K562 (cell line): Measurements from ENCODE around the gene SLC7A1. TPM values are rescaled to one million over a fixed set of nuclear protein-coding genes. Genes with fewer than 3 reads are reported as not detected.

Experiments used
- ATAC-seq: fragments of 200-7000 bp; cut with Tn5 transposase; 3 replicates; pipeline ENCODE4 v1.9.1; 2020; ENCODE audit warnings: moderate library complexity
- BruUV-seq: library from RNA; stranded (reverse); fragments of 400-500 nt; replicated peaks from 2 replicates; lab custom pipeline; 2021; lab: Mats Ljungman, UMichigan
- CTCF ChIA-PET: fragments of 300-600 bp; formaldehyde crosslinking; extraction: SDS; loops from one replicate; lab custom pipeline; 2021; ENCODE audit warnings: low intra/inter-chr PET ratio; lab: Yijun Ruan, JAX
- POLR2A ChIA-PET: fragments of 300-600, 350-650 bp; sonication (Branson Sonifier 250); formaldehyde crosslinking; extraction: SDS; loops from one replicate; lab custom pipeline; 2021; ENCODE audit warnings: antibody characterized with exemption, inconsistent platforms; lab: Yijun Ruan, JAX
- DNase-seq, 4 experiments: peaks; one replicate each; pipeline versions ENCODE4 v3.0.0 to v3.0.0-alpha.2; 2011 to 2018; ENCODE audit warnings: low spot score in 3 of 4, mixed read lengths in 3 of 4; ENCODE audit errors: extremely low read depth in 1 of 4
- FAIRE-seq: peaks from 2 replicates; lab custom pipeline; 2011; peaks lifted over from hg19 to GRCh38; lab: Jason Lieb, UNC
- H2AFZ ChIP-seq: 2 replicates; pipeline ENCODE4 v1.6.0; 2011; ENCODE audit warnings: low read depth, low read length, control low read depth, inconsistent platforms
- H3K27ac ChIP-seq: fragments of 200-600 bp; 3 replicates; pipeline ENCODE4 v1.8.0; 2011; ENCODE audit warnings: low read depth, mild to moderate bottlenecking, control low read depth, inconsistent platforms, low read length, moderate library complexity, mixed read lengths; ENCODE audit errors: extremely low read depth
- H3K27me3 ChIP-seq, 2 experiments: fragments of 300-600 bp in 1 of 2; 2 replicates in 1 of 2; 3 replicates in 1 of 2; pipeline versions ENCODE4 v1.6.0 to v1.8.0; 2011; ENCODE audit warnings: inconsistent platforms in 2 of 2, low read length in 2 of 2, mild to moderate bottlenecking in 1 of 2, mixed read lengths in 1 of 2, moderate library complexity in 1 of 2; ENCODE audit not compliant: control insufficient read depth in 2 of 2, insufficient read depth in 2 of 2
- H3K36me3 ChIP-seq: fragments of 300-600 bp; 3 replicates; pipeline ENCODE4 v1.8.0; 2011; ENCODE audit warnings: mild to moderate bottlenecking, low read length, inconsistent platforms; ENCODE audit not compliant: control insufficient read depth, insufficient read depth
- H3K4me1 ChIP-seq, 2 experiments: fragments of 200-600 bp in 1 of 2; replicated peaks in 1 of 2; 2 replicates in 1 of 2; 3 replicates in 1 of 2; pipeline versions ENCODE4 v1.5.1 to v1.8.0; 2011; ENCODE audit warnings: inconsistent platforms in 2 of 2, low read length in 2 of 2, mild to moderate bottlenecking in 1 of 2, mixed read lengths in 1 of 2, moderate library complexity in 1 of 2; ENCODE audit not compliant: control insufficient read depth in 2 of 2, insufficient read depth in 2 of 2
- H3K4me2 ChIP-seq: 2 replicates; pipeline ENCODE4 v1.6.1; 2011; ENCODE audit warnings: low read length, control low read depth, inconsistent platforms, mixed read lengths; ENCODE audit not compliant: insufficient read depth
- H3K4me3 ChIP-seq: fragments of 200-600 bp; sonication (generic), shearing (Covaris generic); 2 replicates; pipeline ENCODE4 v1.5.1; 2016; ENCODE audit warnings: control low read depth, inconsistent platforms
- H3K79me2 ChIP-seq: fragments of 200-600 bp; 3 replicates; pipeline ENCODE4 v1.8.0; 2011; ENCODE audit warnings: low read length, inconsistent platforms; ENCODE audit not compliant: control insufficient read depth, insufficient read depth
- H3K9ac ChIP-seq, 2 experiments: 2 replicates each; pipeline versions ENCODE4 v1.6.0 to v1.6.1; 2011; ENCODE audit warnings: low read depth in 2 of 2, low read length in 2 of 2, control low read depth in 1 of 2, inconsistent platforms in 1 of 2, mild to moderate bottlenecking in 1 of 2, mixed read lengths in 1 of 2; ENCODE audit not compliant: insufficient read depth in 1 of 2
- H3K9me1 ChIP-seq: one replicate; pipeline ENCODE4 v1.6.0; 2011; ENCODE audit warnings: inconsistent platforms, mild to moderate bottlenecking, low read length, moderate library complexity; ENCODE audit not compliant: control insufficient read depth, insufficient read depth
- H3K9me3 ChIP-seq: replicated peaks from 2 replicates; pipeline ENCODE4 v1.5.1; 2011; ENCODE audit warnings: low read depth, low read length, inconsistent platforms; ENCODE audit not compliant: control insufficient read depth, insufficient read depth
- H4K20me1 ChIP-seq: replicated peaks from 2 replicates; pipeline ENCODE4 v1.6.1; 2011; ENCODE audit warnings: low read length, inconsistent platforms, mixed read lengths; ENCODE audit not compliant: control insufficient read depth, insufficient read depth
- EHMT2 ChIP-seq: fragments of 450-650 bp; IDR thresholded peaks from 2 replicates; pipeline ENCODE4 v1.6.1; 2018; ENCODE audit warnings: antibody characterized with exemption
- HNRNPUL1 ChIP-seq: fragments of 200-400 bp; formaldehyde crosslinking; IDR thresholded peaks from 2 replicates; pipeline ENCODE4 v1.6.1; 2017; ENCODE audit warnings: low read length
- ZNF354B ChIP-seq: fragments of 250-450 bp; sonication (Bioruptor Pico); IDR thresholded peaks from 2 replicates; pipeline ENCODE4 v1.4.0; 2020
- WGBS: fragments of 100-300 bp; shearing (Covaris generic); methylation state at CpG from one replicate; pipeline ENCODE4 v1.1.6; 2016; ENCODE audit warnings: low coverage, mixed read lengths; ENCODE audit not compliant: insufficient coverage; ENCODE audit errors: missing lambda C conversion rate; 5-methylcytosine and 5-hydroxymethylcytosine counted together
- in situ Hi-C: fragments of 300-500 bp; cut with MboI; formaldehyde crosslinking; loops from 4 replicates; pipeline ENCODE4 v1.15.0; 2018; ENCODE audit warnings: inconsistent platforms, mixed read lengths
- intact Hi-C: fragments of 100-400 bp; cut with micrococcal nuclease; formaldehyde crosslinking; loops from 2 replicates; pipeline ENCODE4 v1.14.2; 2022
- polyA plus RNA-seq, 8 experiments: library from polyadenylated mRNA; depleted of rRNA in 4 of 8; stranded (reverse) in 5 of 8; unstranded in 3 of 8; fragments of >200 nt; fragmentation: Nextera tagmentation in 2 of 8; fragmentation: Illumina TruSeq in 1 of 8; extraction: Ambion mirVana in 2 of 8; extraction: Trizol in 1 of 8; gene quantifications; 2 replicates each; pipeline versions ENCODE4 v1.2.1 to v1.2.3, GENCODE V29; 2011 to 2014; ENCODE audit warnings: inconsistent platforms in 1 of 8, missing spikeins in 1 of 8
- total RNA-seq, 7 experiments: library from RNA; depleted of rRNA in 6 of 7; stranded (reverse); fragments of >200 nt in 6 of 7; fragmentation: Illumina TruSeq in 2 of 7; extraction: Trizol in 2 of 7; gene quantifications; 2 replicates each; pipeline versions ENCODE4 v1.2.1 to v1.2.3, GENCODE V29; 2011 to 2021; ENCODE audit warnings: low replicate concordance in 1 of 7
- TF ChIP-seq, protein P1 (sequence below): fragments of 450-650 bp; IDR thresholded peaks from 2 replicates; pipeline ENCODE4 v1.6.1; 2016; ENCODE audit warnings: mild to moderate bottlenecking, moderate library complexity

Gene SLC7A1
- total and polyA plus RNA-seq, 9 of the 15 experiments (the other 6 are each of a cell fraction or from before 2014, with no cell fraction given): 3.3 to 69.7 (median 10.8) TPM

DNA sequence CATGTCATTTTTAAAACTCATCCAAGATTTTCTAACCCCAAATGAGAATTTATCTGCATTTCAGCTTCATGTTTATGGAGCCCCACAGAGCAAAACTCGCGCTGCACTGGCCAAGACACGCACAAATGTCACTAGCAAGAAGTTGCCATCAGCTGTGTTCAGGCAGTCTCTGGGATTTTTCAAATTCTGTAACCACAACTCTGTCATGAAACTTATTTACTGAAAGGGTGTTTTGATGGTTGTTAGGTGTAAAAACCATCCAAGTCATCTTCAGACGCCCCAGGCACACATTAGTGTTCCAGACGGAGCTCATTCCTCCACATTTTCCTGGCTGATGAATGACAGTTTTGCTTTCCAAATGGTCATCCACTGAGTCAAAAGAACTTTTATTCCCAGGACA is 63.4 kb downstream of the SLC7A1 start:
- no peak overlapping the region for H2AFZ ChIP-seq
- DNase-seq (no peak), ATAC-seq (no peak), FAIRE-seq (no peak)
- intact Hi-C loops (no loop called here), in situ Hi-C loops (no loop called here)
- no peaks in the 10 kb centered on the region for H3K9me1 ChIP-seq
- WGBS: 84% methylated on average over 5 of the region's 5 CpGs
- H3K4me3 ChIP-seq: no peak overlapping the region
- BruUV-seq: no TSS peak
- no peaks in the 10 kb centered on the region; the same call in 2 of the 3 replicates for H3K79me2 ChIP-seq
- H3K27me3 ChIP-seq: no peaks in the 10 kb centered on the region
- CTCF ChIA-PET: no interaction called here
- TF ChIP-seq ZNF354B (CRISPR knock-in tag): no peak
- TF ChIP-seq HNRNPUL1: no peak
- TF ChIP-seq EHMT2: no peak
- TF ChIP-seq, protein P1, sequence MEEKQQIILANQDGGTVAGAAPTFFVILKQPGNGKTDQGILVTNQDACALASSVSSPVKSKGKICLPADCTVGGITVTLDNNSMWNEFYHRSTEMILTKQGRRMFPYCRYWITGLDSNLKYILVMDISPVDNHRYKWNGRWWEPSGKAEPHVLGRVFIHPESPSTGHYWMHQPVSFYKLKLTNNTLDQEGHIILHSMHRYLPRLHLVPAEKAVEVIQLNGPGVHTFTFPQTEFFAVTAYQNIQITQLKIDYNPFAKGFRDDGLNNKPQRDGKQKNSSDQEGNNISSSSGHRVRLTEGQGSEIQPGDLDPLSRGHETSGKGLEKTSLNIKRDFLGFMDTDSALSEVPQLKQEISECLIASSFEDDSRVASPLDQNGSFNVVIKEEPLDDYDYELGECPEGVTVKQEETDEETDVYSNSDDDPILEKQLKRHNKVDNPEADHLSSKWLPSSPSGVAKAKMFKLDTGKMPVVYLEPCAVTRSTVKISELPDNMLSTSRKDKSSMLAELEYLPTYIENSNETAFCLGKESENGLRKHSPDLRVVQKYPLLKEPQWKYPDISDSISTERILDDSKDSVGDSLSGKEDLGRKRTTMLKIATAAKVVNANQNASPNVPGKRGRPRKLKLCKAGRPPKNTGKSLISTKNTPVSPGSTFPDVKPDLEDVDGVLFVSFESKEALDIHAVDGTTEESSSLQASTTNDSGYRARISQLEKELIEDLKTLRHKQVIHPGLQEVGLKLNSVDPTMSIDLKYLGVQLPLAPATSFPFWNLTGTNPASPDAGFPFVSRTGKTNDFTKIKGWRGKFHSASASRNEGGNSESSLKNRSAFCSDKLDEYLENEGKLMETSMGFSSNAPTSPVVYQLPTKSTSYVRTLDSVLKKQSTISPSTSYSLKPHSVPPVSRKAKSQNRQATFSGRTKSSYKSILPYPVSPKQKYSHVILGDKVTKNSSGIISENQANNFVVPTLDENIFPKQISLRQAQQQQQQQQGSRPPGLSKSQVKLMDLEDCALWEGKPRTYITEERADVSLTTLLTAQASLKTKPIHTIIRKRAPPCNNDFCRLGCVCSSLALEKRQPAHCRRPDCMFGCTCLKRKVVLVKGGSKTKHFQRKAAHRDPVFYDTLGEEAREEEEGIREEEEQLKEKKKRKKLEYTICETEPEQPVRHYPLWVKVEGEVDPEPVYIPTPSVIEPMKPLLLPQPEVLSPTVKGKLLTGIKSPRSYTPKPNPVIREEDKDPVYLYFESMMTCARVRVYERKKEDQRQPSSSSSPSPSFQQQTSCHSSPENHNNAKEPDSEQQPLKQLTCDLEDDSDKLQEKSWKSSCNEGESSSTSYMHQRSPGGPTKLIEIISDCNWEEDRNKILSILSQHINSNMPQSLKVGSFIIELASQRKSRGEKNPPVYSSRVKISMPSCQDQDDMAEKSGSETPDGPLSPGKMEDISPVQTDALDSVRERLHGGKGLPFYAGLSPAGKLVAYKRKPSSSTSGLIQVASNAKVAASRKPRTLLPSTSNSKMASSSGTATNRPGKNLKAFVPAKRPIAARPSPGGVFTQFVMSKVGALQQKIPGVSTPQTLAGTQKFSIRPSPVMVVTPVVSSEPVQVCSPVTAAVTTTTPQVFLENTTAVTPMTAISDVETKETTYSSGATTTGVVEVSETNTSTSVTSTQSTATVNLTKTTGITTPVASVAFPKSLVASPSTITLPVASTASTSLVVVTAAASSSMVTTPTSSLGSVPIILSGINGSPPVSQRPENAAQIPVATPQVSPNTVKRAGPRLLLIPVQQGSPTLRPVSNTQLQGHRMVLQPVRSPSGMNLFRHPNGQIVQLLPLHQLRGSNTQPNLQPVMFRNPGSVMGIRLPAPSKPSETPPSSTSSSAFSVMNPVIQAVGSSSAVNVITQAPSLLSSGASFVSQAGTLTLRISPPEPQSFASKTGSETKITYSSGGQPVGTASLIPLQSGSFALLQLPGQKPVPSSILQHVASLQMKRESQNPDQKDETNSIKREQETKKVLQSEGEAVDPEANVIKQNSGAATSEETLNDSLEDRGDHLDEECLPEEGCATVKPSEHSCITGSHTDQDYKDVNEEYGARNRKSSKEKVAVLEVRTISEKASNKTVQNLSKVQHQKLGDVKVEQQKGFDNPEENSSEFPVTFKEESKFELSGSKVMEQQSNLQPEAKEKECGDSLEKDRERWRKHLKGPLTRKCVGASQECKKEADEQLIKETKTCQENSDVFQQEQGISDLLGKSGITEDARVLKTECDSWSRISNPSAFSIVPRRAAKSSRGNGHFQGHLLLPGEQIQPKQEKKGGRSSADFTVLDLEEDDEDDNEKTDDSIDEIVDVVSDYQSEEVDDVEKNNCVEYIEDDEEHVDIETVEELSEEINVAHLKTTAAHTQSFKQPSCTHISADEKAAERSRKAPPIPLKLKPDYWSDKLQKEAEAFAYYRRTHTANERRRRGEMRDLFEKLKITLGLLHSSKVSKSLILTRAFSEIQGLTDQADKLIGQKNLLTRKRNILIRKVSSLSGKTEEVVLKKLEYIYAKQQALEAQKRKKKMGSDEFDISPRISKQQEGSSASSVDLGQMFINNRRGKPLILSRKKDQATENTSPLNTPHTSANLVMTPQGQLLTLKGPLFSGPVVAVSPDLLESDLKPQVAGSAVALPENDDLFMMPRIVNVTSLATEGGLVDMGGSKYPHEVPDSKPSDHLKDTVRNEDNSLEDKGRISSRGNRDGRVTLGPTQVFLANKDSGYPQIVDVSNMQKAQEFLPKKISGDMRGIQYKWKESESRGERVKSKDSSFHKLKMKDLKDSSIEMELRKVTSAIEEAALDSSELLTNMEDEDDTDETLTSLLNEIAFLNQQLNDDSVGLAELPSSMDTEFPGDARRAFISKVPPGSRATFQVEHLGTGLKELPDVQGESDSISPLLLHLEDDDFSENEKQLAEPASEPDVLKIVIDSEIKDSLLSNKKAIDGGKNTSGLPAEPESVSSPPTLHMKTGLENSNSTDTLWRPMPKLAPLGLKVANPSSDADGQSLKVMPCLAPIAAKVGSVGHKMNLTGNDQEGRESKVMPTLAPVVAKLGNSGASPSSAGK: no peak
- no peak overlapping the region for H3K27ac ChIP-seq
- H3K4me1 ChIP-seq: no peaks in the 10 kb centered on the region
- POLR2A ChIA-PET: interaction anchor here (0.5 kb wide), 1 partner anchor 1537 kb away, joined by 3 read pairs; no protein-coding TSS in a partner anchor
- peaks cover 77% of the 10 kb centered on the region; the same call in 2 of the 3 replicates for H3K36me3 ChIP-seq
- H4K20me1 ChIP-seq: 0 out of 2 replicates have a peak, but pooled peaks cover 4% of the 10 kb centered on the region
- no peak overlapping the region for H3K4me2 ChIP-seq
- no peak overlapping the region for H3K9ac ChIP-seq
- H3K9me3 ChIP-seq: no peaks in the 10 kb centered on the region
